Measurements from ENCODE around the gene ADAMTSL5.

DNA sequence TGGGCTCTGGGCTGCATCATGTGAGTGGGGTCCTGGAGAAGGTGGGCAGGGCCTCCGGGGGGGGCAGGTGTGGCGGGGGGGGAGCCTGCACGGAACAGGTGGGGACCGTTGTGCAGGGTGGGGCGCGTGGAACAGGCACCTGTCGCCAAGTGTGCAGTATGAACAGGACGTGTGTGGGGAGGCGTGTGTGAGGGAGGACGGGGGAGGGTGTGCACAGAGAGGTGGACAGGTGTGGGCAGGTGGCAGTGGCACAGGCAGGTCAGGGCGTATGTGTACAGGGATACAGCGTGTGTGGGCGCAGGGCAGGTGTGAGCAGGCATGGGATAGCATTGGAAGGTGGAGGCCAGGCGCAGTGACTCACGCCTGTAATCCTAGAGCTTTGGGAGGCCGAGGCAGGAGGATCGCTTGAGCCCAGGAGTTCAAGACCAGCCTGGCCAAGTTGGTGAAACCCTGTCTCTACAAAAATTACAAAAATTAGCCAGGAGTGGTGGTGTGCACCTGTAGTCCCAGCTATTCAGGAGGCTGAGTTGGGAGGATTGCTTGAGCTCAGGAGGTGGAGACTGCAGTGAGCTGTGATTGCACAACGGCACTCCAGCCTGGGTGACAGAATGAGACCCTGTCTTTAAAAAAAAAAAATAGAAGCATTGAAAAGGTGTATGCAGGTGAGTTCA lies 14.3 kb upstream of the ADAMTSL5 start:
- TF ChIP-seq POLR2AphosphoS5 (IDR thresholded peaks at IDR 0.05; ENCODE audit: borderline replicate concordance, low read depth, low read length): no peak
- no peak for TF ChIP-seq EZH2 (IDR thresholded peaks at IDR 0.05)
- TF ChIP-seq FOXP2 (optimal IDR thresholded peaks at IDR 0.05; ENCODE audit: control extremely low read depth, extremely low read length, insufficient read depth): no peak

Measured in SK-N-MC (cell line).